NK-92 (cell line): Measurements from ENCODE around the gene TIMM23B.
"Not testable (repeated sequence)": the region's sequence is repeated elsewhere in the genome, so short reads cannot be mapped to it uniquely, and the experiment has no call there.

ENCODE experiments used
- DNase-seq: peaks from one replicate; lab custom pipeline; 2025; ENCODE audit not compliant: unreplicated experiment; lab: John Stamatoyannopoulos, UW

The TIMM23B gene

GRCh38 chr10:49972094-49972493, 30.2 kb downstream of the TIMM23B start:
- not testable (repeated sequence) for DNase-seq

GRCh38 chr10:49977756-49978155, 35.9 kb downstream of the TIMM23B start:
- DNase-seq: not testable (repeated sequence)

GRCh38 chr10:49987207-49987606, 45.4 kb downstream of the TIMM23B start:
- not testable (repeated sequence) for DNase-seq

GRCh38 chr10:49988376-49988775, 46.5 kb downstream of the TIMM23B start, which contains the start of gene AGAP6:
AGAP6 (plus strand) TSS chr10:49988406; CDS start chr10:49988716, 310 bp downstream.
- not testable (repeated sequence) for DNase-seq

- not testable (repeated sequence) for DNase-seq
These were observed 53.5 kb downstream of the TIMM23B start for GRCh38 chr10:49995321-49995720.

GRCh38 chr10:50014024-50014423, 72.2 kb downstream of the TIMM23B start:
- DNase-seq: not testable (repeated sequence)

- not testable (repeated sequence) for DNase-seq
These were observed 73.9 kb downstream of the TIMM23B start for GRCh38 chr10:50015596-50016220.

GRCh38 chr10:50016926-50017325, 75.1 kb downstream of the TIMM23B start:
- not testable (repeated sequence) for DNase-seq

- DNase-seq: not testable (repeated sequence)
These were observed 75.8 kb downstream of the TIMM23B start for GRCh38 chr10:50017646-50018045.

- not testable (repeated sequence) for DNase-seq
These were observed 77.4 kb downstream of the TIMM23B start for GRCh38 chr10:50019279-50019678.

GRCh38 chr10:50020451-50021024, 78.7 kb downstream of the TIMM23B start:
- not testable (repeated sequence) for DNase-seq

GRCh38 chr10:50021646-50022045, 79.8 kb downstream of the TIMM23B start:
- no peak for DNase-seq
